Upper lobe of left lung (tissue), 6 donors: ENCODE measurements around the gene LRP1B. TPM values are rescaled to one million over a fixed set of nuclear protein-coding genes. Genes with fewer than 3 reads are reported as not detected.

Source experiments
- ATAC-seq, 2 donors: fragments of 200-7000 bp; cut with Tn5 transposase; one replicate each; pipeline ENCODE4 v1.9.1; 2022; ENCODE audit warnings: mild to moderate bottlenecking in 2 of 2, moderate library complexity in 2 of 2; ENCODE audit not compliant: low FRiP score in 2 of 2
- DNase-seq, 2 donors: peaks; one replicate each; pipeline ENCODE4 v3.0.0-alpha.2; 2019 to 2020
- H3K27ac ChIP-seq, 4 donors: fragments of 200-600 bp; sonication (generic); one replicate each; pipeline ENCODE4 v1.5.1; 2016 to 2019
- H3K27me3 ChIP-seq, 4 donors: fragments of 200-600 bp; sonication (generic); one replicate each; pipeline ENCODE4 v1.5.1; 2017 to 2019
- H3K36me3 ChIP-seq, 4 donors: fragments of 200-600 bp; sonication (generic); one replicate each; pipeline ENCODE4 v1.5.1; 2016 to 2019
- H3K4me1 ChIP-seq, 4 donors: fragments of 200-600 bp; sonication (generic); one replicate each; pipeline ENCODE4 v1.5.1; 2018 to 2019
- H3K4me3 ChIP-seq, 4 donors: fragments of 200-600 bp; sonication (generic); one replicate each; pipeline ENCODE4 v1.5.1; 2017 to 2019; ENCODE audit warnings: mild to moderate bottlenecking in 2 of 4, moderate library complexity in 1 of 4
- H3K9me3 ChIP-seq, 4 donors: fragments of 200-600 bp; sonication (generic); one replicate each; pipeline ENCODE4 v1.5.1; 2018 to 2019
- CTCF ChIP-seq, 6 experiments: fragments of 450-650 bp in 4 of 6; fragments of 200-600 bp in 2 of 6; sonication (generic) in 2 of 6; IDR thresholded peaks; one replicate each; pipeline ENCODE4 v1.5.1; 2016 to 2019; ENCODE audit warnings: antibody characterized with exemption in 6 of 6
- EP300 ChIP-seq, 4 donors: sonication (generic); formaldehyde crosslinking; IDR thresholded peaks; one replicate each; pipeline ENCODE4 v1.5.1; 2017; ENCODE audit warnings: antibody characterized with exemption in 4 of 4, control low read depth in 2 of 4
- POLR2A ChIP-seq, 4 donors: fragments of 450-650 bp; IDR thresholded peaks; one replicate each; pipeline ENCODE4 v1.5.1; 2016 to 2017; ENCODE audit warnings: antibody characterized with exemption in 4 of 4, mild to moderate bottlenecking in 2 of 4
- POLR2AphosphoS5 ChIP-seq, 2 donors: sonication (generic); formaldehyde crosslinking; IDR thresholded peaks; one replicate each; pipeline ENCODE4 v1.5.1; 2017; ENCODE audit warnings: antibody characterized with exemption in 2 of 2
- WGBS, 2 donors: methylation state at CpG; one replicate each; pipeline ENCODE4 v1.1.5; 2017 to 2018; 5-methylcytosine and 5-hydroxymethylcytosine counted together
- total RNA-seq, 6 donors: library from RNA; depleted of rRNA in 4 of 6; stranded (reverse); fragments of >200 nt in 4 of 6; gene quantifications; one replicate each; pipeline versions ENCODE4 v1.1.0 to v1.2.1, GENCODE V29; 2016 to 2021
- donor health status: DM: no; HTN: no; CAD: no; lungs with moderate emphysema.
- donor health status: DM: no; HTN: yes; CAD: no; lungs with severe emphysema.

The LRP1B gene
- total RNA-seq, 6 donors from 2014 or later: under 0.01 to 0.46 (median 0.11) TPM

- ATAC-seq: no peak
- TF ChIP-seq POLR2A (IDR thresholded peaks at IDR 0.05): no peak
- TF ChIP-seq EP300 (IDR thresholded peaks at IDR 0.05): no peak
- no peak for TF ChIP-seq CTCF (IDR thresholded peaks at IDR 0.05)
- TF ChIP-seq POLR2AphosphoS5 (IDR thresholded peaks at IDR 0.05): no peak
- 70 to 77% methylated on average over 7 of the region's 7 CpGs for WGBS, 2 donors
Observed at GRCh38 chr2:141810148-141810547, 320.7 kb downstream of the LRP1B start.

GRCh38 chr2:141806090-141806489, 324.7 kb downstream of the LRP1B start:
- no peak for TF ChIP-seq EP300 (IDR thresholded peaks at IDR 0.05)
- TF ChIP-seq CTCF (IDR thresholded peaks at IDR 0.05): no peak
- no peak for TF ChIP-seq POLR2A (IDR thresholded peaks at IDR 0.05)
- no peak for TF ChIP-seq POLR2AphosphoS5 (IDR thresholded peaks at IDR 0.05)
- no peaks in the 10 kb centered on the region for H3K9me3 ChIP-seq
- no peaks in the 10 kb centered on the region for H3K4me1 ChIP-seq
- ATAC-seq (no peak), DNase-seq (no peak)
- H3K4me3 ChIP-seq: no peak overlapping the region
- no peak overlapping the region for H3K27ac ChIP-seq
- H3K27me3 ChIP-seq: no peaks in the 10 kb centered on the region
- H3K36me3 ChIP-seq: no peaks in the 10 kb centered on the region
- 41 to 44% methylated on average over 1 of the region's 1 CpG for WGBS, 2 donors

More at GRCh38 chr2:141810148-141810547, 320.7 kb downstream of the LRP1B start:
- no peaks in the 10 kb centered on the region for H3K27me3 ChIP-seq
- DNase-seq: no peak
- H3K27ac ChIP-seq: no peak overlapping the region
- no peaks in the 10 kb centered on the region for H3K36me3 ChIP-seq
- peaks cover 0 to 9% (median 6%) of the 10 kb centered on the region in 4 donors for H3K9me3 ChIP-seq
- H3K4me3 ChIP-seq: no peak overlapping the region
- no peaks in the 10 kb centered on the region for H3K4me1 ChIP-seq

- Histone ChIP-seq H3K27ac (no peak overlapping the region), H3K36me3 (no peaks in the 10 kb centered on the region), H3K4me3 (no peak overlapping the region), H3K4me1 (no peaks in the 10 kb centered on the region), H3K9me3 (no peaks in the 10 kb centered on the region), H3K27me3 (no peaks in the 10 kb centered on the region)
- WGBS, 2 donors: 83 to 87% methylated on average over 3 of the region's 3 CpGs
- DNase-seq (no peak), ATAC-seq (no peak)
- TF ChIP-seq POLR2AphosphoS5 (IDR thresholded peaks at IDR 0.05) (no peak), CTCF (IDR thresholded peaks at IDR 0.05) (no peak), EP300 (IDR thresholded peaks at IDR 0.05) (no peak), POLR2A (IDR thresholded peaks at IDR 0.05) (no peak)
Observed at GRCh38 chr2:141805302-141805701, 325.5 kb downstream of the LRP1B start.

GRCh38 chr2:141796449-141796848, 334.4 kb downstream of the LRP1B start:
- TF ChIP-seq POLR2A (IDR thresholded peaks at IDR 0.05) (no peak), EP300 (IDR thresholded peaks at IDR 0.05) (no peak), POLR2AphosphoS5 (IDR thresholded peaks at IDR 0.05) (no peak), CTCF (IDR thresholded peaks at IDR 0.05) (no peak)
- no peaks in the 10 kb centered on the region for H3K4me1 ChIP-seq
- no peak for DNase-seq
- no peaks in the 10 kb centered on the region for H3K9me3 ChIP-seq
- no peak overlapping the region for H3K4me3 ChIP-seq
- no peaks in the 10 kb centered on the region for H3K36me3 ChIP-seq
- H3K27ac ChIP-seq: no peak overlapping the region
- no peaks in the 10 kb centered on the region for H3K27me3 ChIP-seq
- no peak for ATAC-seq

GRCh38 chr2:141791521-141791920, 339.3 kb downstream of the LRP1B start:
- Histone ChIP-seq H3K4me1 (no peaks in the 10 kb centered on the region), H3K27ac (no peak overlapping the region), H3K27me3 (no peaks in the 10 kb centered on the region), H3K4me3 (no peak overlapping the region), H3K36me3 (no peaks in the 10 kb centered on the region), H3K9me3 (no peaks in the 10 kb centered on the region)
- ATAC-seq (no peak), DNase-seq (no peak)
- TF ChIP-seq POLR2AphosphoS5 (IDR thresholded peaks at IDR 0.05): no peak
- TF ChIP-seq CTCF (IDR thresholded peaks at IDR 0.05): no peak
- TF ChIP-seq POLR2A (IDR thresholded peaks at IDR 0.05): no peak
- no peak for TF ChIP-seq EP300 (IDR thresholded peaks at IDR 0.05)
- 52 to 68% methylated on average over 2 of the region's 2 CpGs for WGBS, 2 donors
